Activated T-helper 2 cell treated with anti-CD3 and anti-CD28 coated beads, Interferon-gamma antibody, Interleukin-2, Interleukin-4, amounts not matched to agents 10 μg/mL and 5 μg/mL and 100 μg/mL, durations not matched to agents 14 hours and 24 hours and 36 hours (primary cell): ENCODE measurements around the gene E4F1. TPM values are rescaled to one million over a fixed set of nuclear protein-coding genes. Genes with fewer than 3 reads are reported as not detected.

Experiments used
- DNase-seq: peaks from one replicate; pipeline ENCODE4 v3.0.0; 2021; ENCODE audit warnings: low spot score
- H3K27ac Mint-ChIP-seq: one replicate; pipeline ENCODE4 v1.8.0; 2021; ENCODE audit warnings: mixed read lengths
- H3K27me3 Mint-ChIP-seq: one replicate; pipeline ENCODE4 v1.8.0; 2021; ENCODE audit warnings: low read depth, mixed read lengths
- H3K36me3 Mint-ChIP-seq: one replicate; pipeline ENCODE4 v1.8.0; 2021; ENCODE audit warnings: low read depth, mixed read lengths
- H3K4me1 Mint-ChIP-seq: one replicate; pipeline ENCODE4 v1.8.0; 2021; ENCODE audit warnings: low read depth, mixed read lengths
- H3K4me3 Mint-ChIP-seq: one replicate; pipeline ENCODE4 v1.8.0; 2021; ENCODE audit warnings: low read depth, mild to moderate bottlenecking, moderate library complexity, mixed read lengths
- H3K9me3 Mint-ChIP-seq: one replicate; pipeline ENCODE4 v1.8.0; 2021; ENCODE audit warnings: mixed read lengths
- intact Hi-C: fragments of 100-400 bp; cut with micrococcal nuclease; formaldehyde crosslinking; loops from one replicate; pipeline ENCODE4 v1.15.1; 2023
- total RNA-seq: library from RNA; stranded (reverse); gene quantifications from 2 replicates; pipeline ENCODE4 v1.2.3, GENCODE V29; 2022

E4F1 gene
- total RNA-seq, 1 donor from 2014 or later: 29.3 TPM

DNA sequence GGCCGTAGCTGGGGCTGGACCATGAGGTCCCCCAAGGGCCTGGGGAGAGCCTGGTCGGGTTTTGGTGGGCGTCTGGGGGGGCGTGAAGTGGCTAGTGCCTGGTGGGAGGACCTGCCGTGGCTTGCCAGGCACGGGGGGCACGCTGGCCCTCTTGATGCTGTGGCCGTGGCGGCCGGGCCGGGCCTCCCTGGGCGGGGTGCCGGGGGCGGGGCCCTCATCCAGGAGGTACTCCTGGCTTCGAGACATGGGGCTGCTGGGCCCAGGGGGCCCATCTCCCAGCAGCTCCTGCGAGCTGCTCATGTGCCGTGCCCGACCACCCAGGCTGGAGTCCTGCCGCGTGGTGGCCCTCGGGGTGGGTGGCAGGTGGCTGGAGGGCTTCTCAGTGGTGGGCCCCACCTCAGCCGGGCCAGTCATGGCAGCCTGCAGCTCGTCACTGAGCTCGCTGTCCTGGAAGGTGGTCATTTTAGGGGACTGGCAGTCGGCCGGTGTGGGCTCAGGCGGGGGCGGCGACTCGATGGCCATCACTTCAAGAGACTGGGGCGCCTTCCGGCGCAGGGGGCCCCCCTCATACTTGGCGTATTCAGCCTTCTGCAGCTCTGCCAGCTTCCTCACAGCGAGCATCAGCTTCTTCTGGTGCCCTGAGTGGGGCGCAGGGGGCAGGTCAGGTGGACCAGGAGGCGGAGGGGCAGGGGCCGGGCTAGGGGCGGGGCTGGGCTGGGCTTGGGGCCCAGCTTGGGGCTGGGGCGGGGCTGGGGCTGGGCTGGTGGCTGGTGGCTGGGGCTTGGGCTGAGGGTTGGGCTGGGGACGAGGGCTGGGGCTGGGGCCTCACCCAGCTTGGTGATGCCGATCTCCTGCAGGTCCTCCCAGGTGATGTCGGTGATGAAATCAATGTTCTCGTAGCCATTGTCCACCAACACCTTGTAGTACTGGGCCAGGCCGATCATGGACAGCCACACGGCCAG, 42.1 kb upstream of the E4F1 start:
- Mint-ChIP-seq H3K36me3 (peaks cover 3% of the 10 kb centered on the region), H3K9me3 (no peaks in the 10 kb centered on the region), H3K27ac (no peak overlapping the region), H3K27me3 (no peaks in the 10 kb centered on the region), H3K4me3 (no peak overlapping the region), H3K4me1 (no peaks in the 10 kb centered on the region)
- intact Hi-C loops: no loop called here
- no peak for DNase-seq

DNA sequence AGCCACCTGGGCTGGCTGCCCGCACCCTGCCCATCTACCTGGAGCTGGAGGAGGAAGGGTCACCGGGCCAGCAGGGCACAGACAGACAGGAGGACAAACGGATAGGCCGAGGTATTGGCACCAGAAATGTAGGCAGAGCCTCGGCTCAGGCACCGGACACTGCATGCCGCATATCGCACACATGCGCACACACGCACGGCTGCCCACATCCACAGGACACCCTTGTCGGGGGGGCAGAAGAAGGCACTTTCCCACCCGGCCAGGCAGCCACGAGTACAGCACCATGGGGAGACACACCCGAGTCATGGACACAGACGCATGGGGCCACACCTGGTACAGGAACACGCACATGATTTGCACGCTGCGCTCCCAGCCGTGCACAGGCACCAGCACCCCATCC, 41.4 kb upstream of the E4F1 start:
- Mint-ChIP-seq H3K4me1 (no peaks in the 10 kb centered on the region), H3K4me3 (no peak overlapping the region), H3K9me3 (no peaks in the 10 kb centered on the region), H3K27me3 (no peaks in the 10 kb centered on the region), H3K36me3 (peaks cover 3% of the 10 kb centered on the region), H3K27ac (no peak overlapping the region)
- intact Hi-C loops: no loop called here
- no peak for DNase-seq

DNA sequence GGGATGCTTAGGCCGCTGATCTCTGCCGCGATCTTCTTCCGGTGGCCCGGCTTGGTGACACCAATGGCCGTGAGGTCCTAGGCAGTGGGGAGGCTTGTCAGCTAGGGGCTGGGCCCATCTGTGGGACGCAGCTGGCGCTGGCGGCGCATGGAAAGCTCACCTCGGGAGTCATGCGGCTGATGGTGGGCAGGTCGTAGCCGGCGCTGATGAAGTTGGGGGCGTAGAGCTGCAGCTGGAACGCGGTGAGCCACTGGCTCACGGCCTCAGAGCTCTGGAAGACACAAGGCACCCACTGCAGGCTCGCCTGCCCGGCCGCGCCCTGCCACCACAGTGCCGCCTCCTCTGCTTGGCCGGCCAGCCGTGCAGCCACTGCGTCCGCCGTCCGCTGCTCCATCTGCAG, 39.7 kb upstream of the E4F1 start:
- H3K27ac Mint-ChIP-seq: no peak overlapping the region
- no peaks in the 10 kb centered on the region for H3K27me3 Mint-ChIP-seq
- H3K4me1 Mint-ChIP-seq: no peaks in the 10 kb centered on the region
- DNase-seq: no peak
- no peaks in the 10 kb centered on the region for H3K36me3 Mint-ChIP-seq
- no peak overlapping the region for H3K4me3 Mint-ChIP-seq
- intact Hi-C loops: no loop called here
- no peaks in the 10 kb centered on the region for H3K9me3 Mint-ChIP-seq

DNA sequence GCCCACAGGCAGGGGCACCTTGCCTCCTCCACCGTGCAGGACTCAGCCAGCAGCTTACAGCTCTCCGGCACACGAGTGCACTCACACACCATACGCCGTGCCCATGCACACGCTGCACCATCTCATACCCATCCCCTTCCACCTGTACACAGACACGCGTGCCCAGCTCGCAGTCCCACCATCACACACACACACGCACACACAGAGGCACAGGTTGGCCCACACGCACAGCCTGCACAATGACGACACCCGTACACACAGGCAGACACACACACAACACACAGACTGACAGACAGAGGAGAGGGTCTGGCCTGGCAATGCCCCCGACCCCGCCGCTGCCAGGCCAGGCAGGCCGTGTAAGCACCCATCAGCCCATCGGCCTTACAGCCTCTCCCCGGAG, 39.0 kb upstream of the E4F1 start:
- intact Hi-C loops: no loop called here
- Mint-ChIP-seq H3K27me3 (no peaks in the 10 kb centered on the region), H3K36me3 (no peaks in the 10 kb centered on the region), H3K9me3 (no peaks in the 10 kb centered on the region), H3K27ac (no peak overlapping the region), H3K4me1 (no peaks in the 10 kb centered on the region), H3K4me3 (no peak overlapping the region)
- DNase-seq: no peak

DNA sequence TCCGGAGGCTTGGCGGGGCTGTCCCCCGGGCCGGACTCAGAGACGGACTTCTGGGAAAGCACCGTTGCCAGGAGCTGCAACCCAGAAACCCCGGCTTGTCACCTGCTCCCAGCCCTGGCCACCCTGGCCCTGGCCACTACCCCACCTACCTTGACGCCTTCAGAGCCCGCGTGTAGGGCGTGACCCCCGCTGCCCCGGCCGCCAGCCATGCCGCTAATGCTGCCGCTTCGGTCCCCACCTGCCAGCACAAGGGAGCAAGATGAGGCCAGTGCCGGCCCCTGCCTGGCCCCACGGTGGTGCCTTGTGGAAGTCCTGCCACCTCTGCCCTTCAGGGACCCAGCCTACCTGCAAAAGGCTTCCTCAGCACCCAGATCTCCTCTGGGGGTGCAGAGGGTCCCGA, 38.4 kb upstream of the E4F1 start:
- H3K4me1 Mint-ChIP-seq: no peaks in the 10 kb centered on the region
- no peaks in the 10 kb centered on the region for H3K9me3 Mint-ChIP-seq
- no peak overlapping the region for H3K27ac Mint-ChIP-seq
- H3K4me3 Mint-ChIP-seq: no peak overlapping the region
- H3K36me3 Mint-ChIP-seq: no peaks in the 10 kb centered on the region
- H3K27me3 Mint-ChIP-seq: no peaks in the 10 kb centered on the region
- no peak for DNase-seq
- intact Hi-C loops: no loop called here

DNA sequence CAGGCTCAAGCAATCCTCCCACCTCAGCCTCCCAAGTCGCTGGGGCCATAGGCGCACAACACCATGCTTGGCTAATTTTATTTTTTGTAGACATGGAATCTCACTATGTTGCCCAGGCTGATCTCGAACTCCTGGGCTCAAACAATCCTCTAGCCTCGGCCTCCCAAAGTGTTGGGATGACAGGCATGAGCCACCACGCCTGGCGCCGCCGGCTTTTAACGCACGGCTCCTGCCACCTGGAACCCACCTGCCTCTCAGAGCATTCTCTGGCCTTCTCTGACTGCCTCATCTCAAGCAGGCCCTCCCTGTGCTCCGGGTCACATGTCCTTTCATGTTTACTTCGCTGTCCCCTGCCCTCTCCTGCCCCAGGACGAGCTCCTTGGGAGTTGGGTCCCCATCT, 37.3 kb upstream of the E4F1 start:
- intact Hi-C loops: no loop called here
- DNase-seq: no peak
- Mint-ChIP-seq H3K27ac (no peak overlapping the region), H3K27me3 (no peaks in the 10 kb centered on the region), H3K4me3 (no peak overlapping the region), H3K9me3 (no peaks in the 10 kb centered on the region), H3K36me3 (no peaks in the 10 kb centered on the region), H3K4me1 (no peaks in the 10 kb centered on the region)

DNA sequence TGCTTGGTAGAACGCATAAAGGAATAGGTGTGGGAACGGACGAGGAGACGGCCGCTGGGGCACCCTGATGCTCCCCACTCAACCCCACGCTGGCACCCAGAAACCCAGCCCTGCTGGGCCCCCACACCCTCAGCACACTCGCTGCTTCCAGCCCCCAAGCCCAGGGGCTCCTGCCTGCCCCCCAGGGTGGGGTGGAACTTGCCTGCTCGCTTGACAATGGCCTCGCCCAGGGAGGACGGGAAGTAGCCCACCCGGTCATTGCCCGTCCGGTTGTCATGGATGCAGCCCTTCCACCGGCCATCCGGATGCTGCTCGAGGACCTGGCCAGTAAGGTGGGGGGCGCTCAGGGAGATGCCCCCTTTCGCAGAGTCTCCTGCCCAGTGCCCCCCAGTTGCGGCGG, 36.9 kb upstream of the E4F1 start:
- DNase-seq: no peak
- no peaks in the 10 kb centered on the region for H3K27me3 Mint-ChIP-seq
- intact Hi-C loops: no loop called here
- no peaks in the 10 kb centered on the region for H3K36me3 Mint-ChIP-seq
- no peaks in the 10 kb centered on the region for H3K9me3 Mint-ChIP-seq
- no peaks in the 10 kb centered on the region for H3K4me1 Mint-ChIP-seq
- H3K27ac Mint-ChIP-seq: no peak overlapping the region
- H3K4me3 Mint-ChIP-seq: no peak overlapping the region

DNA sequence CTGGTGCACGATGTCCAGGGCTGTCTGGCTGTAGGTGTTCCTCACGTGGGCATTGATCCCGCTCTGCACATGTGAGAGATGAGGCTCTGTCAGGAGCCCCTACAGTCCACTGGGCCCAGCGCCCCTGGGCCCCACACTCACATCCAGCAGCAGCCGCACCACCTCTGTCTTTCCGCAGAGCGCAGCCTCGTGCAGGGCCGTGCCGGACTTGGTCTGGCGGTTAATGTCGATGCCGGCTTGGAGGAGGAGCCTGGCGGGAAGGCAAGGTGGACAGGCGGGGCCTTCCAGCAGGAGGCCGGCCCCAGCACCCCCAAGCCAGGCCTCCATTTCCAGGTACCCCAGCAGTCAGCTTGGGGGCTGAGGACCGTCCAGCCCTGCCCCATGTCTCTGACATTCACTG, 36.2 kb upstream of the E4F1 start:
- Mint-ChIP-seq H3K27me3 (no peaks in the 10 kb centered on the region), H3K4me3 (no peak overlapping the region), H3K36me3 (no peaks in the 10 kb centered on the region), H3K27ac (no peak overlapping the region), H3K9me3 (no peaks in the 10 kb centered on the region), H3K4me1 (no peaks in the 10 kb centered on the region)
- no peak for DNase-seq
- intact Hi-C loops: no loop called here

DNA sequence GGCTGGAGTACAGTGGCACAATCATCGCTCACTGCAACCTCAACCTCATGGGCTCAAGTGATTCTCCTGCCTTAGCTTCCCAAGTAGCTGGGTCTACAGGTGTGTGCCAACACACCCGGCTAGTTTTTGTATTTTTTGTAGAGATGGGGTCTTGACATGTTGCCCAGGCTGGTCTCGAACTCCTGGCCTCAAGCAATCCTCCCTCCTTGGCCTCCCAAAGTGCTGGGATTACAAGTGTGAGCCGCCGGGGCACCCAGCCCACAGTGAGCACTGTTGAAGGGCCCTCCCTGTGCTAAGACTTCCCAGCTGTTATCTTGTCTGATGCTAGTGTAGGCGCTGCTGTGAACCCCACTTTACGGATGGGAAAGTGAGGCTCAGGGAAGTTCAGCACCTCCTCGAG, 35.0 kb upstream of the E4F1 start:
- DNase-seq: no peak
- H3K27me3 Mint-ChIP-seq: peaks cover 2% of the 10 kb centered on the region
- H3K36me3 Mint-ChIP-seq: no peaks in the 10 kb centered on the region
- no peaks in the 10 kb centered on the region for H3K9me3 Mint-ChIP-seq
- H3K4me1 Mint-ChIP-seq: no peaks in the 10 kb centered on the region
- H3K27ac Mint-ChIP-seq: no peak overlapping the region
- intact Hi-C loops: no loop called here
- no peak overlapping the region for H3K4me3 Mint-ChIP-seq

DNA sequence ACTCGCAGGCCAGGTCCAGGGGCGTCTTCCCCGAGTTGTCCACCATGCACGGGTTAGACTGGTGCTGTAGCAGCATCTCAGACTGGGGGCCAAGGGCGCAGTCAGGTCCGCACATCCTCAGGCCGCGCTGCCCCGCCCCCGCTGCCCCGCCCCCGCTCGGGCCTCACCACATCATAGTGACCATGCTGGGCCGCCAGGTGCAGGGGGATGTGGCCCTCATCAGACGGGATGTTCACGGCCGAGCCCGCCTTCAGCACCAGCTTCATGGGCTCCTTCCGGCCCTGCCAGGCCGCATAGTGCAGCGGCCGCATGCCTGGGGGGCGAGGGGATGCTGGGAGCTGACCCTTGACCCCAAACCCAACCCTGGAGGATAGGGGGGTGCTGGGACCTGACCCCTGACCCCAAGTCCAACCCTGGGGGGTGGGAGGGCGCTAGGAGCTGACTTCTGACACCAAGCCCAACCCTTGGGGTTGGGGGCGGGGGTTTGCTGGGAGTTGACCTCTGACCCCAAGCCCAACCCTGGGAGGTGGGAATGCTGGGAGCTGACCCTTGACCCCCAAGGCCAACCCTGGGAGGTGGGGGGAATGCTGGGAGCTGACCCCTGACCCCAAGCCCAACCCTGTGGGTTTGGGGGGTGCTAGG, 34.0 kb upstream of the E4F1 start:
- Mint-ChIP-seq H3K4me1 (no peaks in the 10 kb centered on the region), H3K27me3 (peaks cover 5% of the 10 kb centered on the region), H3K4me3 (no peak overlapping the region), H3K27ac (no peak overlapping the region), H3K36me3 (no peaks in the 10 kb centered on the region), H3K9me3 (no peaks in the 10 kb centered on the region)
- DNase-seq: no peak
- intact Hi-C loops: no loop called here

DNA sequence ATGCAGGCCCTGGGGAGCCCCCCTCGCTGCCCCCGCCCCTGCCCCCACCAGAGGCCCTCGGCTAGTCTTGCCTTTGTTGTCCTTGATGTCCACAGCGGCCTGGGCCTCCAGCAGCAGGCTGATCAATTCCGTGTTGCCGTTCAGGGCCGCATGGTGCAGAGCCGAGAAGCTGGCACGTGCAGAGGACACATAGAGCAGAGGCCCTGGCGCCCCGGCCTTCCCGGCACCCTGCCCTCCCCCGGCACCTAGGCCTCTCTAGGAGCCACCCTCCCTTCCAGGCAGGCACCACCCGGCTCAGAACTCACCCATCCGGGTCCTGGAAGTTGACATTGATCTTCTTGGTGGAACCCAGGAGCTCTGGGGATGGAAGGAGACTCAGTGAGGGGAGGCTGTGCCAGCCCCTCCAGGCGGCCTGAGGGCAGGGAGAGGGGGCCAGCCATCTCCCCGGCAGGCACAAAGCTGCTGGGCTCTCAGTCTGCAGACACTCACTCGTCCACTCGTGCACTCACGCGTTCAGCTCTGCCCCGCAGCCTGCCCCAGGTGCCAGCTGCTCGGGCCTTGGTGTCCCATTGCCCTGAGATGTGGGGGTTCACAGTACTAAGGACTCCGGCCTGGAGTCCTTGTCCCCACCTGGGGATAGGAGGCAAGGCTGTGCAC, 33.3 kb upstream of the E4F1 start:
- intact Hi-C loops: no loop called here
- Mint-ChIP-seq H3K9me3 (no peaks in the 10 kb centered on the region), H3K4me3 (no peak overlapping the region), H3K36me3 (no peaks in the 10 kb centered on the region), H3K27ac (no peak overlapping the region), H3K4me1 (no peaks in the 10 kb centered on the region), H3K27me3 (peaks cover 10% of the 10 kb centered on the region)
- DNase-seq: no peak

DNA sequence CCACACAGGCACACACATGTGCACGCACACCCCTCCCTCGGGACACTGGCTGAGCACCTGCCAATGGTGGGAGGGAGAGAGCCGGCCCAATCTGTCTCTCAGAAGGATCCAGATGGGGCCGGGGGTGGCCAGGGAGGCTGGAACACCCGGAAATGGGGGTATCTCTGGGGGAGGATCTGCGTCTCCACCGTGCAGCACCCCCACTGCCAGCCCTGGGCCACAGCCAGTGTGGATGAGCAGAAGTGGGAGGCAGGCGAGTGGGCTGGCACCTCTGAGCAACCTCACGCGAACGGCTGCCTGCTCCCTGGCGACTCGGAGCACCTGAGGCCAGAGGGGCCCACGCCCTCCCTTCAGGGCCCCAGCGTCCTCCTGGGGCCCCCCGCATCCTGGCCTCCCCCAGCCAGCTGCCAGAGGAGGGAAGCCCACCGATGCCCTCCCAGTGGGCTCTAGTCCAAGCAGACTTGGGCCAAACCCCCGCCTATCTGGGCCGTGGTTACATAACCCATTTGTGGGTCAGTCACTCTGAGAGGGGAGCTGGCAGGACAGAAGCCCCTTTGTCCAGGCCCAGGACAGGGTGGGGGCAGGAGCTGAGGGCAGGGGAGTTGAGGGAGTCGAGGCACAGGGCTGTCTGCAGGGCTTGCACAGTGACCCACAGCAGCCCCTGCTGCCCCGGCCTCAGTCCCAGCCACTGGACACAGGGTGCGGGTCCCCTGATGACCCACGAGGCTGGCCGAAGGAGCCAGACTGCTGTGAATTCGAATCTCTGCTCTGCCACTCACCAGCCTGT, 32.5 kb upstream of the E4F1 start:
- DNase-seq: no peak
- no peaks in the 10 kb centered on the region for H3K9me3 Mint-ChIP-seq
- no peak overlapping the region for H3K27ac Mint-ChIP-seq
- no peak overlapping the region for H3K4me3 Mint-ChIP-seq
- H3K27me3 Mint-ChIP-seq: peaks cover 12% of the 10 kb centered on the region
- intact Hi-C loops: no loop called here
- no peaks in the 10 kb centered on the region for H3K36me3 Mint-ChIP-seq
- no peaks in the 10 kb centered on the region for H3K4me1 Mint-ChIP-seq

DNA sequence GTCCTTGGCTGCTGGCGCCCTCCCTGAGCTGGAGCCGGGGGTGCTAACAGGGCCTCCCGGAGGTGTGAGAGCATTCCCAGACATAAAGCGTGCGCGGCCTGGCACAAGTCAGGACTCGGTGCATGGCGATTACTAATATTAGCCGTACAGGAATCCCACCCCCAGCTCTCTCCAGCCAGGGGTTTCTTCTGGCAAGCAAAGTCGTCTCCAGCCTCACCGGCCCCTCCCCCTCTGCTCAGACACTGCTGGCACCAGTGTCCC, 32.0 kb upstream of the E4F1 start:
- no peaks in the 10 kb centered on the region for H3K4me1 Mint-ChIP-seq
- H3K36me3 Mint-ChIP-seq: no peaks in the 10 kb centered on the region
- no peak for DNase-seq
- no peaks in the 10 kb centered on the region for H3K9me3 Mint-ChIP-seq
- no peak overlapping the region for H3K4me3 Mint-ChIP-seq
- intact Hi-C loops: no loop called here
- peaks cover 12% of the 10 kb centered on the region for H3K27me3 Mint-ChIP-seq
- no peak overlapping the region for H3K27ac Mint-ChIP-seq
